ENCODE results near the gene FGF12. TPM values are rescaled to one million over a fixed set of nuclear protein-coding genes. Genes with fewer than 3 reads are reported as not detected.

The FGF12 gene
- polyA plus RNA-seq, 4 donors, result 4.6 to 12.8 (median 9.1) TPM

GRCh38 chr3:192219926-192220325 is 507.4 kb downstream of the FGF12 start:
- no peak for DNase-seq (ENCODE audit: low read depth in 4 of 4, low spot score in 3 of 4)

GRCh38 chr3:192216067-192216466 is 511.3 kb downstream of the FGF12 start:
- DNase-seq (ENCODE audit: low read depth in 4 of 4, low spot score in 3 of 4), result no peak

- no peak for DNase-seq (ENCODE audit: low read depth in 4 of 4, low spot score in 3 of 4)
Observed at GRCh38 chr3:192212979-192213378, 514.4 kb downstream of the FGF12 start.

GRCh38 chr3:192212335-192212734 is 515.0 kb downstream of the FGF12 start:
- DNase-seq (ENCODE audit: low read depth in 4 of 4, low spot score in 3 of 4), result no peak

GRCh38 chr3:192207651-192208050 is 519.7 kb downstream of the FGF12 start:
- DNase-seq (ENCODE audit: low read depth in 4 of 4, low spot score in 3 of 4), result no peak

- no peak for DNase-seq (ENCODE audit: low read depth in 4 of 4, low spot score in 3 of 4)
Observed at GRCh38 chr3:192207239-192207638, 520.1 kb downstream of the FGF12 start.

- no peak for DNase-seq (ENCODE audit: low read depth in 4 of 4, low spot score in 3 of 4)
Observed at GRCh38 chr3:192194085-192194484, 533.3 kb downstream of the FGF12 start.

- DNase-seq (ENCODE audit: low read depth in 4 of 4, low spot score in 3 of 4), result peak in 3 of 4 donors; percentile 11 to 20 (median 12)
Observed at GRCh38 chr3:192188218-192188835, 539.0 kb downstream of the FGF12 start.

- DNase-seq (ENCODE audit: low read depth in 4 of 4, low spot score in 3 of 4), result no peak
Observed at GRCh38 chr3:192187485-192188051, 539.8 kb downstream of the FGF12 start.

- no peak for DNase-seq (ENCODE audit: low read depth in 4 of 4, low spot score in 3 of 4)
Observed at GRCh38 chr3:192186498-192186897, 540.8 kb downstream of the FGF12 start.

- no peak for DNase-seq (ENCODE audit: low read depth in 4 of 4, low spot score in 3 of 4)
Observed at GRCh38 chr3:192186045-192186444, 541.3 kb downstream of the FGF12 start.

- no peak for DNase-seq (ENCODE audit: low read depth in 4 of 4, low spot score in 3 of 4)
Observed at GRCh38 chr3:192183109-192183508, 544.2 kb downstream of the FGF12 start.

GRCh38 chr3:192181151-192181550 is 546.2 kb downstream of the FGF12 start:
- DNase-seq (ENCODE audit: low read depth in 4 of 4, low spot score in 3 of 4), result no peak

GRCh38 chr3:192177383-192177782 is 550.0 kb downstream of the FGF12 start:
- DNase-seq (ENCODE audit: low read depth in 4 of 4, low spot score in 3 of 4), result no peak

- DNase-seq (ENCODE audit: low read depth in 4 of 4, low spot score in 3 of 4), result no peak
Observed at GRCh38 chr3:192174283-192174682, 553.1 kb downstream of the FGF12 start.

- no peak for DNase-seq (ENCODE audit: low read depth in 4 of 4, low spot score in 3 of 4)
Observed at GRCh38 chr3:192171213-192171612, 556.1 kb downstream of the FGF12 start.

GRCh38 chr3:192170659-192171058 is 556.7 kb downstream of the FGF12 start:
- DNase-seq (ENCODE audit: low read depth in 4 of 4, low spot score in 3 of 4), result no peak

- DNase-seq (ENCODE audit: low read depth in 4 of 4, low spot score in 3 of 4), result no peak
Observed at GRCh38 chr3:192170031-192170430, 557.3 kb downstream of the FGF12 start.

- no peak for DNase-seq (ENCODE audit: low read depth in 4 of 4, low spot score in 3 of 4)
Observed at GRCh38 chr3:192169332-192169915, 557.9 kb downstream of the FGF12 start.

- DNase-seq (ENCODE audit: low read depth in 4 of 4, low spot score in 3 of 4), result no peak
Observed at GRCh38 chr3:192168202-192168601, 559.1 kb downstream of the FGF12 start.

GRCh38 chr3:192165552-192165951 is 561.8 kb downstream of the FGF12 start:
- DNase-seq (ENCODE audit: low read depth in 4 of 4, low spot score in 3 of 4), result no peak

- peak in 2 of 4 donors; percentile 12 to 17 for DNase-seq (ENCODE audit: low read depth in 4 of 4, low spot score in 3 of 4)
Observed at GRCh38 chr3:192161661-192162060, 565.7 kb downstream of the FGF12 start.
